Testis (tissue), 2 donors: Measurements from ENCODE around the gene PPME1.

Source experiments
- POLR2A ChIP-seq: fragments of 450-650 bp; IDR thresholded peaks from one replicate; pipeline ENCODE4 v1.6.1; 2017; ENCODE audit warnings: antibody characterized with exemption, mild to moderate bottlenecking, moderate library complexity
- TF ChIP-seq, protein P1 (sequence below), 3 experiments: fragments of 450-650 bp in 2 of 3; fragments of 200-600 bp in 1 of 3; sonication (generic) in 1 of 3; IDR thresholded peaks; one replicate each; pipeline ENCODE4 v1.5.1; 2016 to 2019; ENCODE audit warnings: antibody characterized with exemption in 3 of 3, mild to moderate bottlenecking in 2 of 3, moderate library complexity in 1 of 3

DNA sequence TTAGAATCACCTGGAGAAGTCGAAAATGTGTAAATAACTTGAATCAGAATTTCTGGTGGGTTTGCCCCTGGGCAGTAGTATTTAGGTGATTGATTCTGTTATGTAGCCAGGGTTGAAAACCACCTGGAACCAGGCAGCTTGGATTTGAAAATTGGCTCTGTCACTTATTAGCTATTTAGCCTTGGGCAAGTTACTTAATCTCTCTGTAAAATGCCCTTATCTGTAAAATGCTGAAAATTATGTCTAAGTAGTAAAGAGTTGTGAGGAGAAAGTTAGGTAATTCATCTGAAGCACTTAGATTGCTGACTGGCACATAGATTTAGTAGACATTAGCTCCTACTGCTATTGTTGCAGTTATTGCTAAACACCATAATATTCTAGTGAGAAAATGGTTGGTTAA is 49.3 kb downstream of the PPME1 start:
- TF ChIP-seq, protein P1, sequence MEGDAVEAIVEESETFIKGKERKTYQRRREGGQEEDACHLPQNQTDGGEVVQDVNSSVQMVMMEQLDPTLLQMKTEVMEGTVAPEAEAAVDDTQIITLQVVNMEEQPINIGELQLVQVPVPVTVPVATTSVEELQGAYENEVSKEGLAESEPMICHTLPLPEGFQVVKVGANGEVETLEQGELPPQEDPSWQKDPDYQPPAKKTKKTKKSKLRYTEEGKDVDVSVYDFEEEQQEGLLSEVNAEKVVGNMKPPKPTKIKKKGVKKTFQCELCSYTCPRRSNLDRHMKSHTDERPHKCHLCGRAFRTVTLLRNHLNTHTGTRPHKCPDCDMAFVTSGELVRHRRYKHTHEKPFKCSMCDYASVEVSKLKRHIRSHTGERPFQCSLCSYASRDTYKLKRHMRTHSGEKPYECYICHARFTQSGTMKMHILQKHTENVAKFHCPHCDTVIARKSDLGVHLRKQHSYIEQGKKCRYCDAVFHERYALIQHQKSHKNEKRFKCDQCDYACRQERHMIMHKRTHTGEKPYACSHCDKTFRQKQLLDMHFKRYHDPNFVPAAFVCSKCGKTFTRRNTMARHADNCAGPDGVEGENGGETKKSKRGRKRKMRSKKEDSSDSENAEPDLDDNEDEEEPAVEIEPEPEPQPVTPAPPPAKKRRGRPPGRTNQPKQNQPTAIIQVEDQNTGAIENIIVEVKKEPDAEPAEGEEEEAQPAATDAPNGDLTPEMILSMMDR (IDR thresholded peaks at IDR 0.05) = no peak
- no peak for TF ChIP-seq POLR2A
